OCI-LY7 (cell line): ENCODE results near the gene PIN1. TPM values are rescaled to one million over a fixed set of nuclear protein-coding genes. Genes with fewer than 3 reads are reported as not detected.

Source experiments
- BruUV-seq: library from RNA; stranded (reverse); fragments of 400-500 nt; replicated peaks from 2 replicates; lab custom pipeline; 2021; lab: Mats Ljungman, UMichigan
- CTCF ChIA-PET: fragments of 300-600 bp; sonication (Branson Sonifier 250); formaldehyde crosslinking; loops from one replicate; lab custom pipeline; 2022; ENCODE audit warnings: antibody characterized with exemption; ENCODE audit not compliant: unreplicated experiment; lab: Charles Lee
- POLR2A ChIA-PET: fragments of 300-600 bp; sonication (Branson Sonifier 250); formaldehyde crosslinking; loops from one replicate; lab custom pipeline; 2022; ENCODE audit warnings: antibody characterized with exemption; lab: Charles Lee
- DNase-seq: peaks from one replicate; pipeline ENCODE4 v3.0.0-alpha.2; 2015; ENCODE audit warnings: low spot score
- H2AFZ ChIP-seq: fragments of 200-600 bp; sonication (generic), shearing (Covaris generic); 2 replicates; pipeline ENCODE4 v1.6.1; 2014; ENCODE audit warnings: mild to moderate bottlenecking, antibody characterized with exemption, low read length, moderate library complexity
- H3K27ac ChIP-seq: fragments of 200-600 bp; sonication (generic); 2 replicates; pipeline ENCODE4 v1.5.1; 2014; ENCODE audit warnings: mixed run types, low read depth, mild to moderate bottlenecking, moderate library complexity, low read length, inconsistent platforms; ENCODE audit not compliant: poor library complexity, severe bottlenecking
- H3K36me3 ChIP-seq: fragments of 200-600 bp; sonication (generic); 2 replicates; pipeline ENCODE4 v1.6.1; 2014; ENCODE audit warnings: mild to moderate bottlenecking, antibody characterized with exemption, low read length, moderate library complexity, mixed read lengths; ENCODE audit not compliant: insufficient read depth
- H3K4me1 ChIP-seq: fragments of 200-600 bp; sonication (generic); 2 replicates; pipeline ENCODE4 v1.5.1; 2014; ENCODE audit warnings: mild to moderate bottlenecking, low read length; ENCODE audit not compliant: insufficient read depth, poor library complexity, severe bottlenecking
- H3K4me2 ChIP-seq: fragments of 200-600 bp; sonication (generic); 2 replicates; pipeline ENCODE4 v1.6.1; 2014; ENCODE audit warnings: mild to moderate bottlenecking, low read length
- H3K4me3 ChIP-seq: fragments of 200-600 bp; sonication (generic); 2 replicates; pipeline ENCODE4 v1.5.1; 2014; ENCODE audit warnings: mild to moderate bottlenecking, low read depth, low read length; ENCODE audit not compliant: poor library complexity, severe bottlenecking
- H3K79me2 ChIP-seq: fragments of 200-600 bp; sonication (generic); 2 replicates; pipeline ENCODE4 v1.6.1; 2016; ENCODE audit warnings: low read depth, mild to moderate bottlenecking, low read length, moderate library complexity, mixed read lengths; ENCODE audit not compliant: insufficient read depth
- H3K9me2 ChIP-seq: fragments of 200-600 bp; sonication (generic); 2 replicates; pipeline ENCODE4 v1.6.1; 2016; ENCODE audit warnings: mild to moderate bottlenecking, low read length, mixed read lengths; ENCODE audit not compliant: insufficient read depth
- H3K9me3 ChIP-seq: fragments of 200-600 bp; sonication (generic); 2 replicates; pipeline ENCODE4 v1.6.1; 2014; ENCODE audit warnings: mild to moderate bottlenecking, mixed run types, low read length, mixed read lengths
- H4K20me1 ChIP-seq: fragments of 200-600 bp; sonication (generic); 2 replicates; pipeline ENCODE4 v1.6.1; 2014; ENCODE audit warnings: mild to moderate bottlenecking, antibody characterized with exemption, low read length, moderate library complexity, mixed read lengths; ENCODE audit not compliant: insufficient read depth
- CTCF ChIP-seq: fragments of 200-600 bp; sonication (generic); conservative IDR thresholded peaks from 2 replicates; pipeline ENCODE4 v1.5.1; 2014; ENCODE audit warnings: mild to moderate bottlenecking, antibody characterized with exemption, low read length, moderate library complexity, mixed read lengths
- EZH2phosphoT487 ChIP-seq: fragments of 200-600 bp; sonication (generic); IDR thresholded peaks from 2 replicates; pipeline ENCODE4 v1.6.1; 2018; ENCODE audit warnings: low read depth, borderline replicate concordance, mild to moderate bottlenecking, mixed run types, antibody characterized with exemption, low read length, moderate library complexity, mixed read lengths
- intact Hi-C: fragments of 100-400 bp; cut with micrococcal nuclease; formaldehyde crosslinking; loops from one replicate; pipeline ENCODE4 v1.10.0; 2022; ENCODE audit not compliant: unreplicated experiment
- total RNA-seq, 2 experiments: library from RNA; depleted of rRNA in 1 of 2; stranded (reverse); fragments of >200 nt in 1 of 2; shearing (Covaris generic) in 1 of 2; gene quantifications; 2 replicates each; pipeline ENCODE4 v1.2.3, GENCODE V29; 2014 to 2022

The PIN1 gene
- total RNA-seq, 2 experiments from 2014 or later = 86.9 to 137 TPM

DNA sequence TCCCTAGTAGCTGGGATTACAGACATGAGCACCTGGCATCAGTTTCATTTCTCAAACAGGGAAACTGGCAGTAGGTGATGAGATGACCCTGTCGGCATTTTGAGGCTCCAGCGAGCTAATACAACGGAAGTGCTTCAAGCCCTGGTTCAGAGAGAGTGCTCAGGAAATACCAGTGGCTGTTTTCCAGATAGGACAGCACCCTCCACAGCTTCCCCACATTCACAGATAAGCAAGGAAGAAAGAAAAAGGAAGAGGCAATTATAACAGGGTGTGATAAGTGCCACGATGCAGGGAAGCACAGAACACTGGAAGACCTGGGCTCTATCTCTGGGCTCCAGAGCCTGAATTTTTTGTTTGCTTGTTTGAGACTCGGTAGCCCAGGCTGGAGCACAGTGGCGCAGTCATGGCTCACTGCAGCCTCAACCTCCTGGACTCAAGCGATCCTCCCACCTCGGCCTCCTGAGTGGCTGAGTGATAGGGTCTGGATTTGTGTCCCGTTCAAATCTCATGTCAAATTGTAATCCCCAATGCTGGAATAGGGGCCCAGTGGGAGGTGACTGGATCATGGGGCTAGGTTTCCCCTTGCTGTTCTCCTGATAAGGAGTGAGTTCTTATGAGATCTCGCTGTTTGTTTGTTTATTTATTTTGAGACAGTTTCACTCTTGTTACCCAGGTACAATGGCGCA lies 43.5 kb downstream of the PIN1 start:
- ChIA-PET CTCF (interaction anchor here (0.5 kb wide), 1 partner anchor 235 kb away, joined by 3 read pairs; no protein-coding TSS in a partner anchor), POLR2A (no interaction called here)
- H3K9me2 ChIP-seq = no peaks in the 10 kb centered on the region
- no peaks in the 10 kb centered on the region for H3K9me3 ChIP-seq
- H3K36me3 ChIP-seq = no peaks in the 10 kb centered on the region
- no peak overlapping the region for H3K4me2 ChIP-seq
- no peaks in the 10 kb centered on the region for H3K79me2 ChIP-seq
- no TSS peak for BruUV-seq
- TF ChIP-seq CTCF (no peak), EZH2phosphoT487 (no peak)
- no peak overlapping the region for H3K4me3 ChIP-seq
- intact Hi-C loops = no loop called here
- no peak overlapping the region for H3K27ac ChIP-seq
- H2AFZ ChIP-seq = no peak overlapping the region
- no peaks in the 10 kb centered on the region for H4K20me1 ChIP-seq
- no peaks in the 10 kb centered on the region for H3K4me1 ChIP-seq
- DNase-seq = no peak

DNA sequence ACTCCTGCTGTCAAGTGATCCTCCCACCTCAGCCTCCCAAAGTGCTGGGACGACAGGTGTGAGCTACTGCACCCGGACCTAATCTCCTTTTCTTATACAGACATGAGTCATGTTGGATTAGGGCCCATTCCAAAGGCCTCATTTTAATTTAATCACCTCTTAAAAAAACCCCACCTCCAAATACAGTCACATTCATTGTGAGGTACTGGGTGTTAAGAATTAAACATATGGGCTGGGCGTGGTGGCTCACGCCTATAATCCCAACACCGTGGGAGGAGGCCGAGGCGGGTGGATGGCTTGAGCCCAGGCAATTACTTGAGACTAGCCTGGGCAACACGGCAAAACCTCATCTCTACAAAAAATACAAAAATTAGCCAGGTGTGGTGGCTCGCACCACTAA lies 46.6 kb downstream of the PIN1 start:
- H3K9me2 ChIP-seq = no peaks in the 10 kb centered on the region
- no peak for DNase-seq
- POLR2A ChIA-PET = no interaction called here
- no peak overlapping the region for H3K4me3 ChIP-seq
- TF ChIP-seq CTCF = no peak
- TF ChIP-seq EZH2phosphoT487 = no peak
- BruUV-seq = no TSS peak
- no peak overlapping the region for H3K27ac ChIP-seq
- no peaks in the 10 kb centered on the region for H3K9me3 ChIP-seq
- no peaks in the 10 kb centered on the region for H3K4me1 ChIP-seq
- H4K20me1 ChIP-seq = no peaks in the 10 kb centered on the region
- H2AFZ ChIP-seq = no peak overlapping the region
- no peaks in the 10 kb centered on the region for H3K79me2 ChIP-seq
- H3K36me3 ChIP-seq = no peaks in the 10 kb centered on the region
- no peak overlapping the region for H3K4me2 ChIP-seq
- intact Hi-C loops = no loop called here
- CTCF ChIA-PET = no interaction called here

GRCh38 chr19:9883231-9883758 lies 48.2 kb downstream of the PIN1 start:
- no TSS peak for BruUV-seq
- no peaks in the 10 kb centered on the region for H4K20me1 ChIP-seq
- intact Hi-C loops = no loop called here
- H3K4me2 ChIP-seq = no peak overlapping the region
- H3K9me2 ChIP-seq = no peaks in the 10 kb centered on the region
- no peaks in the 10 kb centered on the region for H3K9me3 ChIP-seq
- ChIA-PET CTCF (no interaction called here), POLR2A (no interaction called here)
- no peaks in the 10 kb centered on the region for H3K4me1 ChIP-seq
- DNase-seq = no peak
- H3K27ac ChIP-seq = no peak overlapping the region
- no peaks in the 10 kb centered on the region for H3K79me2 ChIP-seq
- H3K36me3 ChIP-seq = no peaks in the 10 kb centered on the region
- H2AFZ ChIP-seq = no peak overlapping the region
- TF ChIP-seq EZH2phosphoT487 = no peak
- no peak overlapping the region for H3K4me3 ChIP-seq
